RWPE2 (cell line): Measurements from ENCODE around the gene TENT4B.

ENCODE experiments used
- ATAC-seq: fragments of 200-7000 bp; cut with Tn5 transposase; 3 replicates; pipeline ENCODE4 v1.9.1; 2021; ENCODE audit warnings: low read depth
- DNase-seq: peaks from one replicate; pipeline ENCODE4 v3.0.0-alpha.2; 2020; ENCODE audit warnings: low spot score
- H3K27ac ChIP-seq: fragments of 450-650 bp; 2 replicates; pipeline ENCODE4 v1.5.1; 2017; ENCODE audit warnings: mild to moderate bottlenecking; ENCODE audit not compliant: poor library complexity, severe bottlenecking
- H3K27me3 ChIP-seq: fragments of 250-450 bp; sonication (Bioruptor Pico); 2 replicates; pipeline ENCODE4 v1.5.1; 2021; ENCODE audit warnings: mild to moderate bottlenecking, moderate library complexity; ENCODE audit not compliant: insufficient read depth, poor library complexity, severe bottlenecking
- H3K36me3 ChIP-seq: fragments of 250-450 bp; sonication (Bioruptor Pico); 2 replicates; pipeline ENCODE4 v1.5.1; 2020; ENCODE audit warnings: low read depth, mild to moderate bottlenecking, moderate library complexity
- H3K4me1 ChIP-seq: fragments of 250-450 bp; sonication (Bioruptor Pico); 2 replicates; pipeline ENCODE4 v1.5.1; 2021; ENCODE audit warnings: mild to moderate bottlenecking, moderate library complexity; ENCODE audit not compliant: insufficient read depth, poor library complexity, severe bottlenecking
- H3K4me3 ChIP-seq: fragments of 250-450 bp; sonication (Bioruptor Pico); 2 replicates; pipeline ENCODE4 v1.5.1; 2021; ENCODE audit warnings: mild to moderate bottlenecking, moderate library complexity; ENCODE audit not compliant: severe bottlenecking
- H3K9me3 ChIP-seq: fragments of 250-450 bp; sonication (Bioruptor Pico); 2 replicates; pipeline ENCODE4 v1.5.1; 2021; ENCODE audit warnings: mild to moderate bottlenecking, moderate library complexity; ENCODE audit not compliant: severe bottlenecking
- TF ChIP-seq, protein P1 (sequence below): fragments of 450-650 bp; IDR thresholded peaks from one replicate; pipeline ENCODE4 v1.5.1; 2017; ENCODE audit warnings: mild to moderate bottlenecking, moderate library complexity; ENCODE audit not compliant: poor library complexity, severe bottlenecking

TENT4B gene

DNA sequence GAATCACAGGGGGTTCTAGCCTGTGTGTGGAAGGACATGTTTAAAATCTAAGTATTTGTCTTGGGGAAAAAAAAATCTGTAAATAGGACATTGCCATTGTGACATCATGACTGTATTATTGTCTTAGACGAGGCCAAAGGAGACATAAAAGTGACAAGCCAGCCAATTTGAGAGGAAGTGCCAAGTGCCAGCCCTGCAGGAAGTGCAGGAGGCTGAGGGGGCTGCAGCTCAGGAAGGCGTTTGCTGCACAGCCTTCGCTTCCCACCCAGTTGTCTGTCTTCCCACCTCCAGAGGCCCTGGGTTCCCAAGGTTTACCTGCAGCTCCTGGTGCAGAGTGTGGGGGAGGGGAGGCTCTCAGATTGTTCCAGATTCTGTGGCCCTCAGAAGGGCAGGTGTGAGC lies 114.5 kb downstream of the TENT4B start:
- ATAC-seq (no peak), DNase-seq (peak; percentile 29)
- H3K27me3 ChIP-seq: no peaks in the 10 kb centered on the region
- H3K4me1 ChIP-seq: peaks cover 12% of the 10 kb centered on the region
- H3K9me3 ChIP-seq: no peaks in the 10 kb centered on the region
- no peak overlapping the region for H3K4me3 ChIP-seq
- no peak overlapping the region for H3K27ac ChIP-seq
- H3K36me3 ChIP-seq: no peaks in the 10 kb centered on the region
- TF ChIP-seq, protein P1, sequence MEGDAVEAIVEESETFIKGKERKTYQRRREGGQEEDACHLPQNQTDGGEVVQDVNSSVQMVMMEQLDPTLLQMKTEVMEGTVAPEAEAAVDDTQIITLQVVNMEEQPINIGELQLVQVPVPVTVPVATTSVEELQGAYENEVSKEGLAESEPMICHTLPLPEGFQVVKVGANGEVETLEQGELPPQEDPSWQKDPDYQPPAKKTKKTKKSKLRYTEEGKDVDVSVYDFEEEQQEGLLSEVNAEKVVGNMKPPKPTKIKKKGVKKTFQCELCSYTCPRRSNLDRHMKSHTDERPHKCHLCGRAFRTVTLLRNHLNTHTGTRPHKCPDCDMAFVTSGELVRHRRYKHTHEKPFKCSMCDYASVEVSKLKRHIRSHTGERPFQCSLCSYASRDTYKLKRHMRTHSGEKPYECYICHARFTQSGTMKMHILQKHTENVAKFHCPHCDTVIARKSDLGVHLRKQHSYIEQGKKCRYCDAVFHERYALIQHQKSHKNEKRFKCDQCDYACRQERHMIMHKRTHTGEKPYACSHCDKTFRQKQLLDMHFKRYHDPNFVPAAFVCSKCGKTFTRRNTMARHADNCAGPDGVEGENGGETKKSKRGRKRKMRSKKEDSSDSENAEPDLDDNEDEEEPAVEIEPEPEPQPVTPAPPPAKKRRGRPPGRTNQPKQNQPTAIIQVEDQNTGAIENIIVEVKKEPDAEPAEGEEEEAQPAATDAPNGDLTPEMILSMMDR: no peak

DNA sequence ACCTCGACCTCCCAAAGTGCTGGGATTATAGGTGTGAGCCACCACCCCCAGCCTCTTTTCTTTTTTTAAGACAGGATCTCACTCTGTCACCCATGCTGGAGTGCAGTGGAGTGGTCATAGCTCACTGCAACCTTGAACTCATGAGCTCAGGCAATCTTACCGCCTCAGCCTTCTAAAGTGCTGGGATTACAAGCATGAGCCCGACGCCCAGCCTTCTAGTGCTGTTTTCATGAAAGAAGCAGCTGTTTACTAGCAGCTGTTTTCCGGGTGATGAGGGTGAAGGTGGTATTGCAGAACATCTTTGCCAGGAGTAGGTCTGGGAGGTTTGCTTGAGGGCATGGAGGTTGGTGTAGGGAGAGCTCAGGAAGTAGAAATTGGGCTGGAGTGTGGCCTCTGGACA lies 115.2 kb downstream of the TENT4B start:
- TF ChIP-seq, protein P1: no peak
- Histone ChIP-seq H3K9me3 (no peaks in the 10 kb centered on the region), H3K27ac (no peak overlapping the region), H3K4me3 (no peak overlapping the region), H3K27me3 (no peaks in the 10 kb centered on the region), H3K36me3 (no peaks in the 10 kb centered on the region), H3K4me1 (peaks cover 12% of the 10 kb centered on the region)
- no peak for ATAC-seq
- DNase-seq: peak; percentile 19

GRCh38 chr16:50269061-50269705 lies 116.1 kb downstream of the TENT4B start:
- Histone ChIP-seq H3K27me3 (no peaks in the 10 kb centered on the region), H3K27ac (no peak overlapping the region), H3K36me3 (no peaks in the 10 kb centered on the region), H3K4me3 (no peak overlapping the region), H3K9me3 (no peaks in the 10 kb centered on the region), H3K4me1 (peaks cover 12% of the 10 kb centered on the region)
- peak; percentile 60 for DNase-seq
- ATAC-seq: no peak
- TF ChIP-seq, protein P1: no peak

DNA sequence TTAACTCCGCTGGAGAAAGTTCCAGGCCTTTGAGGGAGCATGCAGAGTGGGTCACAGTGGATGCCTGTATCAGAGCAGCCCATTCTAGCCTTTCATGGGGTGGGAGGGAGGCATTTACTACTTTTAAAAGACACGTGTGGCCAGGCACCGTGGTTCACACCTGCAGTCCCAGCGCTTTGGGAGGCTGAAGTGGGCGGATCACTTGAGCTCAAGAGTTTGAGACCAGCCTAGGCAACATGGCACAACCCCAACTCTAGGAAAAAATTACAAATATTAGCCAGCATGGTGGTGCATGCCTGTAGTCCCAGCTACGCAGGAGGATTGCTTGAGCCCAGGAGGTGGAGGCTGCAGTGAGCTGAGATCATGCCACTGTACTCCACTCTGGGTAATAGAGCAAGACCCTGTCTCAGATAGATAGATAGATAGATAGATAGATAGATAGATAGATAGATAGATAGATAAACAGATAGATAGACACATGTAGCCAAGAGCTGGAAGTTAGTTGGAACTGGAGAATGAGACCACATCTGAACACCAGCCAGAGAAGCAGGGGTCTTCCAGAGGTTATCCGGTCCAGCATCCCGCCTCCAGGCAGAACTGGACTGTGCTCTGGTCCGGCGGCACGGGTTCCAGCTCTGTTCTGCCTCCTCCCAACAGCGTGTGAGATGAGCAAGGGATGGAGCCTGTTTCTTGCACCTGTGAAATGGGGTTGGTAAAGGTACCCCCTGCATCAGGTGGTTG lies 116.8 kb downstream of the TENT4B start:
- DNase-seq (peak; percentile 34), ATAC-seq (no peak)
- TF ChIP-seq, protein P1: no peak
- no peak overlapping the region for H3K27ac ChIP-seq
- H3K9me3 ChIP-seq: no peaks in the 10 kb centered on the region
- H3K27me3 ChIP-seq: no peaks in the 10 kb centered on the region
- no peaks in the 10 kb centered on the region for H3K36me3 ChIP-seq
- H3K4me3 ChIP-seq: no peak overlapping the region
- H3K4me1 ChIP-seq: peaks cover 12% of the 10 kb centered on the region
